Spleen (tissue), 7 donors: ENCODE measurements around the gene PKNOX1.

Source experiments
- POLR2A ChIP-seq, 3 donors: fragments of 450-650 bp; IDR thresholded peaks; one replicate each; pipeline ENCODE4 v1.5.1; 2017; ENCODE audit warnings: antibody characterized with exemption in 3 of 3, mild to moderate bottlenecking in 1 of 3
- POLR2AphosphoS5 ChIP-seq, 3 donors: sonication (generic); formaldehyde crosslinking; IDR thresholded peaks; one replicate each; pipeline ENCODE4 v1.5.1; 2017; ENCODE audit warnings: antibody characterized with exemption in 3 of 3
- TF ChIP-seq, protein P1 (sequence below), 11 experiments: fragments of 200-600 bp in 7 of 11; fragments of 450-650 bp in 4 of 11; sonication (generic) in 4 of 11; IDR thresholded peaks in 8 of 11; conservative IDR thresholded peaks in 3 of 11; 1 replicate in 7 of 11; 2 replicates in 4 of 11; pipeline versions ENCODE4 v1.4.0 to v1.8.0; 2016 to 2021; ENCODE audit warnings: antibody characterized with exemption in 11 of 11, inconsistent platforms in 4 of 11, mild to moderate bottlenecking in 1 of 11
- donor health status: DM: no; HTN: no; CAD: no; lungs with moderate emphysema.
- donor health status: DM: no; HTN: no; CAD: no.
- donor health status: DM: no; HTN: no; CAD: no.

GRCh38 chr21:42975886-42976608, 1.7 kb downstream of the PKNOX1 start:
- TF ChIP-seq, protein P1, sequence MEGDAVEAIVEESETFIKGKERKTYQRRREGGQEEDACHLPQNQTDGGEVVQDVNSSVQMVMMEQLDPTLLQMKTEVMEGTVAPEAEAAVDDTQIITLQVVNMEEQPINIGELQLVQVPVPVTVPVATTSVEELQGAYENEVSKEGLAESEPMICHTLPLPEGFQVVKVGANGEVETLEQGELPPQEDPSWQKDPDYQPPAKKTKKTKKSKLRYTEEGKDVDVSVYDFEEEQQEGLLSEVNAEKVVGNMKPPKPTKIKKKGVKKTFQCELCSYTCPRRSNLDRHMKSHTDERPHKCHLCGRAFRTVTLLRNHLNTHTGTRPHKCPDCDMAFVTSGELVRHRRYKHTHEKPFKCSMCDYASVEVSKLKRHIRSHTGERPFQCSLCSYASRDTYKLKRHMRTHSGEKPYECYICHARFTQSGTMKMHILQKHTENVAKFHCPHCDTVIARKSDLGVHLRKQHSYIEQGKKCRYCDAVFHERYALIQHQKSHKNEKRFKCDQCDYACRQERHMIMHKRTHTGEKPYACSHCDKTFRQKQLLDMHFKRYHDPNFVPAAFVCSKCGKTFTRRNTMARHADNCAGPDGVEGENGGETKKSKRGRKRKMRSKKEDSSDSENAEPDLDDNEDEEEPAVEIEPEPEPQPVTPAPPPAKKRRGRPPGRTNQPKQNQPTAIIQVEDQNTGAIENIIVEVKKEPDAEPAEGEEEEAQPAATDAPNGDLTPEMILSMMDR (IDR thresholded peaks at IDR 0.05 in 8 of 11, conservative IDR thresholded peaks at IDR 0.05 in 3 of 11), result no peak
- TF ChIP-seq POLR2AphosphoS5 (IDR thresholded peaks at IDR 0.05) (no peak), POLR2A (IDR thresholded peaks at IDR 0.05) (no peak)
